Measurements from ENCODE around the gene OMA1.
"Not testable (repeated sequence)": the region's sequence is repeated elsewhere in the genome, so short reads cannot be mapped to it uniquely, and the experiment has no call there.

Gene OMA1

DNA sequence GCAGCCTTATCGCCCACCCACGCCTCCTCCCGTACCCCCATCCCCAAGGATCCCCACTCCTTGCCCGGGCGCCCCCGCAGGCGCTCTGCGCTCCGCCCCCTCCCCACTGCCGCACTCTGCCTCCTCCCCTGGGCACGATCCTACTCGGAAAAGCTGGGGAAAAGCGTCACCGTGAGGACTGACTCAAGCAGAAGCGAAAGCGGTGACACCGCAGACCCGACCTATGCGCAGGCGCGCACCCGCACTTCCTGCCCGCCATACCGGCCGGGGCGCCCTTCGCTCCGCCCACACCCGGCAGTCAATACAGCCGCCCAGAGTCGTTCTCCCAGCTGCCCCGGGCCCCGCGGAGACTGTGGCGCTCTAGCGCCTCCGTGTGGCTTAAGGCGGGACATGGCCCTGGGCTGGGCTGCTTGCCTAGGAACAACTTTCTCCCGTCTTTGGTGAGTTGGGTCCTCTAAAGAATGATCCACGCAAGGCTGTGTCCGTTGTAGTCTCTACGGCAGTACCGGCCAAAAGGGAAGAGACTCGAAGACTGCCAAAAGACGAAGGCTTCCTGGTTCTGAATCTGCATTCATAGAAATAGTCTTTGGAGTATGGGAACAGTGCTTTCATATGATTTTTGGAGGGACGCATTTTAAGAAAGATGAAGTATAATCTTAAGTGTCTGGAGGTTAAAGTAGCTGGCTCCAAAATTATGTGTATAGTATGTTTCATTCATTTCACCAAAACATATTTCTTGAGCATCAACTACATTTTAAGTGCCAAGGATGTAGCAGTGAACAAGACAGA, at the start of gene OMA1:
OMA1 (minus strand) TSS at position 207 of the 789 bp plus-strand sequence. CDS start 7,432 bp downstream, outside the sequence.
- DNase-seq = peak; percentile 95

- DNase-seq = no peak
These were observed 48.0 kb upstream of the OMA1 start for GRCh38 chr1:58594546-58594945.

DNA sequence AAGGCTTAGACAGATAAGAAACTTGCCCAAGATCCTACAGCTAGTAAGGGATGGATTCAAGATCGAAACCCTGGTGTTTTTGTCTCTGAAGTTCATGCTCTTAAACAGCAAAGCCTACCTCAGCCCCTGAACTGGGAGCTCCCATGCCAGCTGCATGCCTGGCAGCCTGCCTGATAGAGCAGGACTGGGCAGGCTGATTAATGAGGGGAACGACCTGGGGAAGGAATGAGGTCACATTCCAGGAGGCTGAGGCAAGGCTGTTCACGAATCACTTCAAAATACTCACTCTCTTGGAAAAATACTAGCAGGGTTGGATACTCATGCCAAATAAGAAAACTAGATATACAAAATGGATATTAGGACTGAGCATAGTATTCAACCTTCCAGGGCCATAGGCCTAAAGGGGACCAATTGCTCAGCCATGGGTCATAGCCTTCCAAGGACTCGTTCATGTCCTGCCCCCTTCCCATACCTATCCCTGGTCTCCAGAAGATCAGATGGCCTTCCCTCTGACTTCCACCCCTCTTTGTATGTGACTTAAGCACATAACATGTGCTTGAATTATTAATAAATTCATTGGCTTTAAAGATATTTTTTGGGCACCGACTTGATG, 46.1 kb upstream of the OMA1 start:
- DNase-seq = no peak

- no peak for DNase-seq
These were observed 45.3 kb upstream of the OMA1 start for GRCh38 chr1:58591806-58592205.

- no peak for DNase-seq
These were observed 43.5 kb upstream of the OMA1 start for GRCh38 chr1:58590019-58590418.

GRCh38 chr1:58588396-58588795, 41.9 kb upstream of the OMA1 start:
- DNase-seq = no peak

DNA sequence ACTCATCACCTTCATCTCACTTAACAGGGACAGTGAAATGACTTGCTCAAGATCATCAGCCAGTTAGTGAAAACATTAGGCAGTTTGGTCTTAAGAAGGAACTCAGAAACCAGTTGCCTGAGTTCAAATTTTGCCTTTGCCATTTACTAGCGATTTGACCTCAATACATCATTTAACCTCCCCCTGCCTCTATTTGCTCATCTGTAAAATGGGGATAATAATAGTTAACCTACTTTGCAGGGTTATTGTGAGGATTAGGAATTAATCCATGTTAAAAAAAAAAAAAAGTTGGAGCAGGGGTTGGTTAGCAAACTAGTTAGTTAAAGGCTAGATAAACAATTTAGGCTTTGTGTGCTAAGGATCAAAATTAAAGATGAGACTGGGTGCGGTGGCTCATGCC, 41.1 kb upstream of the OMA1 start:
- DNase-seq = no peak

GRCh38 chr1:58586271-58586670, 39.7 kb upstream of the OMA1 start:
- no peak for DNase-seq

DNA sequence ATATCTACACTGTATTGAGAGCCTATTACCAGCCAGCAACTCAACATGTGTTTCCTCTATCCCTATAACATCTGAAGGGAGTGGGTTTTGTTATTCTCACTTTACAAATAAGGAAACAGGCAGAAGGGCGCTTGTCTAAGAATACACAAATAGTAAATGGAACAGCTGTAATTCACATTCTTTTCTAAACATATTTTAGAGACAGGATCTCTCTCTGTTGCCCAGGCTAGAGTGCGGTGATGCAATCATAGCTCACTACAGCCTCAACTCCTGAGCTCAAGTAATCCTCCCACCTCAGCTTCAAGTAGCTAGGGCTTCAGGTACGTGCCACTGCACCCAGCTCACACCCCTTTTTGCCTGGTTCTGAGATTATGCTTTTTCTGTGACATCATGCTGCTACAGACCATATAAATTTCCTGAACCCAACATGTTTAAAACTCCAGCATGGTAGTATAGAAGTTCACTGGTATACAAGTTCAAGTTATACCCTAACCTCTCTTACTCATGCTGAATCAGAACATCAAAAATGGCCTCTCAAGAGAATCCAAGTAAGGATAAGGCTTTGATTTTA, 39.1 kb upstream of the OMA1 start:
- DNase-seq = no peak

- no peak for DNase-seq
These were observed 38.6 kb upstream of the OMA1 start for GRCh38 chr1:58585166-58585565.

GRCh38 chr1:58584082-58584895, 37.8 kb upstream of the OMA1 start:
- DNase-seq = no peak

DNA sequence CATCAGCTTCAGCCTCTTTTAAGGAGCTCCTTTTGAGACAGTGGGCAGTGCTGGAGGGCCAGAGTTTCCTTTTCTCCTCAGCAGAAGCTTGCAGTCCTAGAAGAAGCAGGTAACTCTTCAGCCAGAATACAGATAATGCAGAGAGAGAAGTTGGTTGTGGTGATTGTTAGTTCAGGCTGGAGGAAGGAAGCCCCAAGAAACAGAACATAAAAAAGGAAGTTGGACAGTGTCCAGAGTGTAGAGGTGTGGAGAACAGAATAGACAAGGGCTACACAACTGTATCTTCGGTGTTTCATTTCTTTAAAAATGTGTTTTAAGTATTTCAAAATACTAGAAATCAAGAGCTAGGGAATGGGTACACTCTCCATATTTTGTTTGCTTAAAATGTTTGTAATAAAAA, 37.0 kb upstream of the OMA1 start:
- no peak for DNase-seq

- DNase-seq = not testable (repeated sequence)
These were observed 35.6 kb upstream of the OMA1 start for GRCh38 chr1:58582143-58582542.

GRCh38 chr1:58581641-58582040, 35.1 kb upstream of the OMA1 start:
- DNase-seq = no peak

DNA sequence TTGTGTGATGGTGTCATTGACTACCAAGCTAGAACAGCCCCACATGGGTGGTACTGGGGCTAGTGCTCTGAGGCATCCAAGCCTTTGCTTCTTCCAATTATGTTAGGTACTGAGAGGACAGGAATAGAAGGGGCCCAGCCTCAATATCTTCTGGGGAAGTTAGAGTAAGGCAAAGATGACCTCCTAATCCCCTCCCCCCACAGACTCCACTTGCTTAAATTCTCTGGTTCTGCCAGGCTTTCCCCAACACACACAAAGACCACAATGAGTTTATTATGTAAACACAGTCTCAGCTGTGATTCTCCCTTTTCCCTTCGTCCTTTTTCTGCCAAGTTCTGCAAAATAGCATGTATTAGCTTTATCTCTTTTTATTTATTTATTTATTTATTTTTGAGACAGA, 33.7 kb upstream of the OMA1 start:
- DNase-seq = no peak

DNA sequence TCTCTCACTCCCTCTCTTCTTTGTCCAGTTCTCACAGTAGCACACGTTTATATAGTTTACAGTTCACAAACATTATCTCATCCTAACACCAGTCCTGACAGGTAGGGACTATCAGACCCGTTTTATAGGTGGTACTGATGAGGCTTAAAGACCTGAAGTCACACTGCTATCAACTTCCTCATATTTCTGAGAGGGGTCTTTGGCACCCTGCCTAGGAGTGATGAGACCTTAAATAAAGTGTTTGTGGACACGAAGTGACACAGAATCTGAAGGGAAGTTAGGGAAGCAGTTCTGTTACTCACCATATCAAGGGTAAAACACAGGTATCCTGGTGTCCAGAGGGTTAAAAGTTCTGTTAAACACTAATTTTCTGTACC, 31.1 kb upstream of the OMA1 start:
- no peak for DNase-seq

DNA sequence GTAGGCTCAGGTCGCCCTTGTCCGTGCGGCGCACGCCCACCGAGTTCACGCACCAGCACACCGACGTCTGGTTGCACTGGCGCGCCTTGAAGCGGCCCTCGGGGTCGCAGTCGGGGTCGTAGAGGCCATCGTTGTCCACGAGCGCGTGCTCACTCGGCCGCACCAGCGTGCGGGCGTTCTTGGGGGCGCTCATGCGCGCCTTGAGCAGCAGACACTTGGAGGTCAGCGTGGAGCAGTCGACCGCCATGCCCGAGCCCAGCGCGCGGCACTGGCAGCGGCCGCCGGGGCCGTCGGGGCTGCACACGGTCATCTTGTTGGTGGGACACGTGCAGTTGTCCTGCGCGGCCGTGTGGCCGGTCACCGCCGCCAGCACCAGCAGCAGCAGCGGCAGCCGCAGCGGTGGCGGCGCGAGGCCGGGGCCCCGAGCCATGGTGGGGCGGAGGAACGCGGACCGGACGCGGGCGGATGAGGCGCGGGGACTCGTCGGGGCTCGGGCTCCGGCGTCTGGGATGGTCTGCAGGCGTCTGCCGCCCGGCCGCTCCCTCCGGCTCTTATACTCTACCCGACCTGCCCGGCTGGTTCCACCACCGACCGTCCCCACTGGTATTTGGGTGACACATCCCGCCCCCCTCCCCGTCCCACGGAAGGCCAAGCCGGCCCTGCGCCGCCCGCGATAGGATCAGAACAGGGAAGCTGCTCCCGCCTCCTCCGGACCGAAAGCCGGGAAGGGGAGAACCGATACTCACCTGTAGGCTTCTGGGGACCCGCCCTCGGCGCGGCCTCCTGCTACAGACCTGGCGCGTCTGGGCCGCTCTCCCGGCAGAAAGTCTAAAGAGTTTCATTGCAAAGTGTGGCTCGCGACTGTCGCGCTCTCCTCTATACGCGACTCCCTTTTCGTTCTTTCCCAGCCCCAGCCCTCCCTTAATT, 30.5 kb upstream of the OMA1 start, which contains the start of gene TACSTD2:
TACSTD2 (minus strand) TSS at position 526 of the 927 bp plus-strand sequence; CDS start at position 430, 96 bp downstream.
- DNase-seq = no peak

DNA sequence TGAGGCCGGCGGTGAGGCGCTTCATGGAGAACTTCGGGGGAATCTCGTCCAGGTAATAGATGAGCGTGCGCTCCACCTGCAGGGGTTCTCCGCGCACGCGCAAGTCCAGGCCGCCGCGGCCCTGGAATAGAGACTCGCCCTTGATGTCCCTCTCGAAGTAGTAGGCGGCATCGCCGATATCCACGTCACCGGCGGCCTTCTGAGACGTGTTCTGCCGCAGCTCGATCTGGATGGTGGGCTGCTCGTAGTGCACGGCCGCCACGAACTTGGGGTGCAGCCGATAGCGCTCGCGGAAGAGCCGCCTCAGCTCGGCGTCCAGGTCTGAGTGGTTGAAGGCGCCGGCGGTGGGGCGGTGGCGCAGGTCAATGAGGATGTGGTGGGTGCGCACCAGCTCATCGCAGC, 29.8 kb upstream of the OMA1 start:
- no peak for DNase-seq

DNA sequence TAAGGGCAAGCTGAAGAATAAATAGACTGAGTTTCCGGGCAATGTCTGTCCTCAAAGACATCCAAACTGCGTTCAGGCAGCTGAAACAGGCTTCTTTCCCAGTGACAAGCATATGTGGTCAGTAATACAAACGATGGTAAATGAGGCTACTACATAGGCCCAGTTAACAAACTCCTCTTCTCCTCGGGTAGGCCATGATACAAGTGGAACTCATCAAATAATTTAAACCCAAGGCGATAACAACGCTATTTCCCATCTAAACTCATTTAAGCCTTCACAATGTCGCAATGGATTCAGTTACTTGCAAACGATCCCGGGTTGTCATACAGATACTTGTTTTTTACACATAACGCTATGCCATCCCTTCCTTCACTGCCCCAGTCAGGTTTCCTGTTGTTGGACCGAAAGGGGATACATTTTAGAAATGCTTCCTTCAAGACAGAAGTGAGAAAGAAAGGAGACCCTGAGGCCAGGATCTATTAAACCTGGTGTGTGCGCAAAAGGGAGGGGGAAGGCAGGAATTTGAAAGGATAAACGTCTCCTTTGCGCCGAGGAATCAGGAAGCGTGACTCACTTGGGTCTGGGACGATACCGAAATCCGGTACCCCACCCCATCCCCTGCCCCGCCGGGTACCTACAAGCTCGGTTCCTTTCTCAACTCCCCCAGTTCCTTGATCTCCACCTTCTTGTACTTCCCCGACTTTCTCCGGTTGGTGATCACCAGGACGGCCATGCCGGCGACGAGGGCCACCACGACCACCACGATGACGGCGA, 29.2 kb upstream of the OMA1 start:
- no peak for DNase-seq

DNA sequence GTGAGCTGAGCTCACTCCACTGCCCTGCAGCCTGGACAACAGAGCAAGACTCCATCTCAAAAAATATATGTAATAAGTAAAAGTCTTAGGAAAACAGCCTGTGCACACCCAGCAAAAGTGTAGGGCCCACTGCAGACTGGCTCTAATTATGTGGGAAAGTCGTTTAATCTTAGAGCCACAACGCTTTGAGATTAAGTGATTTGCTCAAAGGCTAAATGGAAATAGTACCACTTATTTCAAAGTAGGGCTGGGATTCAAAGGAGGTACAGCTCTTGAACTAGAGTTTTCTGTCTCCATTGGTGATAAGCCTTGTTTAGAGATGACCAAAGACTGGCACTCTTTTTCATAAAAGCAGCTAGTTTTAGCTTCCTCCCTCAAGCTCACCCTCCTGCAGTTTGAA, 28.3 kb upstream of the OMA1 start:
- DNase-seq = no peak
